ENCODE data around the gene WFDC2.

DNA sequence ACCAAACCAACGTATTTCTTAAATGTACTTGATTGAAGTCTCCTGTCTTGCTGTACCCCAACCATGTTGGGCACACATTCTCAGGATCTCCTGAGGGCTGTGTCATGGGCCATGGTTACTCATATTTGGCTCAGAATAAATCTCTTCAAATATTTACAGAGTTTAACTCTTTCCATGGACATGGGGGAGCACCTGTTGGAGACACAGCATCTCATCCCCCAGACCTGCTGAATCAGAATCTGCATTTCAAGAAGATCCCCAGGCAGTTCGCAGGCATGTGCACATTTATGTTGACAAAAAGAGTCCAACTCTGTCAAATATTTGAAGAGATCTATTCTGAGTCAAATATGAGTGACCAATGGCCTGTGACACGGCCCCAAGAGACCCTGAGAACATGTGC, 29.1 kb upstream of the WFDC2 start:
- no peak for TF ChIP-seq EZH2 (IDR thresholded peaks at IDR 0.05; ENCODE audit: borderline replicate concordance, low read length)
- TF ChIP-seq, protein P1, sequence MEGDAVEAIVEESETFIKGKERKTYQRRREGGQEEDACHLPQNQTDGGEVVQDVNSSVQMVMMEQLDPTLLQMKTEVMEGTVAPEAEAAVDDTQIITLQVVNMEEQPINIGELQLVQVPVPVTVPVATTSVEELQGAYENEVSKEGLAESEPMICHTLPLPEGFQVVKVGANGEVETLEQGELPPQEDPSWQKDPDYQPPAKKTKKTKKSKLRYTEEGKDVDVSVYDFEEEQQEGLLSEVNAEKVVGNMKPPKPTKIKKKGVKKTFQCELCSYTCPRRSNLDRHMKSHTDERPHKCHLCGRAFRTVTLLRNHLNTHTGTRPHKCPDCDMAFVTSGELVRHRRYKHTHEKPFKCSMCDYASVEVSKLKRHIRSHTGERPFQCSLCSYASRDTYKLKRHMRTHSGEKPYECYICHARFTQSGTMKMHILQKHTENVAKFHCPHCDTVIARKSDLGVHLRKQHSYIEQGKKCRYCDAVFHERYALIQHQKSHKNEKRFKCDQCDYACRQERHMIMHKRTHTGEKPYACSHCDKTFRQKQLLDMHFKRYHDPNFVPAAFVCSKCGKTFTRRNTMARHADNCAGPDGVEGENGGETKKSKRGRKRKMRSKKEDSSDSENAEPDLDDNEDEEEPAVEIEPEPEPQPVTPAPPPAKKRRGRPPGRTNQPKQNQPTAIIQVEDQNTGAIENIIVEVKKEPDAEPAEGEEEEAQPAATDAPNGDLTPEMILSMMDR (conservative IDR thresholded peaks at IDR 0.05 in 1 of 2, IDR thresholded peaks at IDR 0.05 in 1 of 2; ENCODE audit: extremely low read depth in 1 of 2, insufficient read depth in 1 of 2, low read depth in 1 of 2, low read length in 2 of 2), result no peak
